ENCODE measurements around the gene NAPA.
"Not testable (repeated sequence)": the region's sequence is repeated elsewhere in the genome, so short reads cannot be mapped to it uniquely, and the experiment has no call there.

Gene NAPA

DNA sequence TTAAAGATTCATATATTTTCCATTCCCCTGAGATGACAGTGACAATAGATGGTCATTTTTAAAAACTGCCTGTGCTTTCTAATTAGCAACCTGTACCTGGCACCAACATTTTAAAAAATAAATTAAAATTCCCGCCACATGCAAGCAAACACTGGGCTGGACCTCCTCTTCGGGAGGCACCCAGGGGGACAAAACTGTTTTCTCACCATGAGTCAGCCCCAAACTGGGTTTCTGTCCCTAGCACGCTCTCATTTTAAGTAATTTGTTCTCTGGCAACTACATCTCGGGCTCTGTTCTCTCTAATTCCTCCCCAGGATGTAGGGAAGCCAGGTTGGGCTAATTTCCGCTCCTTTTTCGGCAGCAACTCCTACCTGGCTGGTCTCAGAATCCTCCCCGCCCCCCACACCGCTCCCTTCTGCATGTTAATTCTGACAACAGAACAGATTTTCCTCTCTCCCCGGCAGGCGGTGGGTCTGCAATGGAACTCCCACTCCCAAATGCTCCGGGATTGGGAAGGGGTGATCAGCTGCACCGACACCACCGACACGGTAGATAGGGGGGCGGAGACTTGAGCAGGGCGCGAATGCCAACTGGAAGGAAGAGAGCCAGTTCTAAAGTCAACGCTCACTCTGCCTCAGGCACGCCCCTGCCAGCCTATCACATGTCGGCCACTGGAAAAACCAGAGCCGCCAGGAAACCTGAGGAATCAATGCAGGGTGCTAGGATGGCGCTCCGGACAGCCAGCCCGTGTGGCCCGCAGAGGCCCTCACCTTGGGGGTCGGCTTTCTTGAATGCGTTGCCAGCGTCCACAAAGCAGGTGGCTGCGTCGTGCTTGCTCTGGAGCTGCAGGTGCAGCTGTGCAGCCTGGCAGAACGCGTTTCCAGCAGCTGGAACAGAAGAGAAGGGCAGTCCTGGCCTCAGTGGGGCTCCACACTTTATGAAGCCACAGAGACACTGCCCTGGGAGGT is 14.7 kb downstream of the NAPA start:
- no peak for DNase-seq

DNA sequence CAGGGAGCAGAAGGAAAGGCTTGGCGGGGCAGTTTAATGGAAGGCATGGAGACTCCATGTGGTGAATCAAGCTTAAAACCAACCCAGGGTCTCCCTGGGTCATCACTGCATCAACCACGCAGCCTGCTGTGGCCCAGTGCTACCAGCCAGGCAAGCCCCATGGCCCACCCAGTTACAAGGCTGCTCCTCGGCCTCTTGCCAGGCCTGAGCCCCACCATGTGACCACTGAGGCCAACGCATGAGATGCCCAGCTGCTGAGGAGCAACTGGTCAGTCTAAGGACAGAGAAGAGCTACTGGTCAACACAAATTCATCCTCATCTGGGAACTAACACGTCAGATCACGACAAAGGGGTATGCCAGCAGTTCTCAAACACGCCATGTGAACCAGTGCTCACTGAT is 15.5 kb downstream of the NAPA start:
- DNase-seq: no peak

DNA sequence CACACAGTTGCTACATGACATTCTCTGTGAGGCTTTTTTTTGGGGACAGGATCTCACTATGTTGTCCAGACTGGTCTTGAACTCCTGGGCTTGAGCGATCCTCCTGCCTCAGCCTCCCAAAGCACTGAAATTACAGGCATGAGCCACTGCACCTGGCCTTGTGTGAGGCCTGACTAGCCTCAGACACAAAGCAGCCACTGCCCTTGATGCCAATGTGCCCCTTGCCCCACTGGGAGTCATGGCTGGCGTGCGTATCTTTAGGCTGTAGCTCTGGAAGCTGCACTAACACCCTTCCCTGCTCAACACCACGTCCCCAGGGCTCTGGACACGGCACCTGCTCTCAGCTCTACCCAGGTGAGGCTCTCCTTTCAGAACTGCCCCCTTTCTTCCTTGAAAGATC is 16.3 kb downstream of the NAPA start:
- DNase-seq: no peak

DNA sequence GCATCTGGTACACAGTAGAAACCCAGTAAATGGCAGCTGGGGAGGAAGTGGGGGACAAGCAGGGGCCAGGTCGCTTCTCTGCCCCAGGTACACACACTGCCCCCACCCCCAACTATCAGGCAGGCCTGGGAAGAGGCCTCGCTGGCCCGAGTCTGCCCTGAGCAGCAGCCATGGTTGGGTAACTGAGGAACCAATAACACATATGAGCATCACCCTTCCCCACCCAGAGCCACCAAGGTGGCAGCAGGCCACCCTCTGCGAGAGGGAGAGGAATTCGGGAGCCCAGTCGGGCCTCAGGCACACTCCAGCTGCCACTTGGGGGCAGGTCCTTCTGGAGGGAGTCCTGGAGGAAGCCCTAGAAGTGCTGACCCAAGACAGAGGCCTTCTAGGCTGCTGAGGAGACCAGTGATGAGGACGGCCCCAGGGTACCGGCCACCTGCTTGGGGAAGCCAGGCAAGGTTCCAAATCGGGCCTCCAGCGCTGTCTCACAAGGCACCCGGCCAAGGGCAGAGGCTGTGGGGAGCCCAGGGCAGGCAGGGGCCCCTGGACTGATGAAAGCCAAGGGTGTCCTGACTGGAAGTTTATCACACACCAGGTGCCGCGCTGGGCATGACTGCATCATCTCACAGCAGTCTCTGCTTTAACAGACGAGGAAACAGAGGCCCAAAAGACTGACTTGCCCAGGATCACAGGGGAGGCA is 16.9 kb downstream of the NAPA start:
- no peak for DNase-seq

DNA sequence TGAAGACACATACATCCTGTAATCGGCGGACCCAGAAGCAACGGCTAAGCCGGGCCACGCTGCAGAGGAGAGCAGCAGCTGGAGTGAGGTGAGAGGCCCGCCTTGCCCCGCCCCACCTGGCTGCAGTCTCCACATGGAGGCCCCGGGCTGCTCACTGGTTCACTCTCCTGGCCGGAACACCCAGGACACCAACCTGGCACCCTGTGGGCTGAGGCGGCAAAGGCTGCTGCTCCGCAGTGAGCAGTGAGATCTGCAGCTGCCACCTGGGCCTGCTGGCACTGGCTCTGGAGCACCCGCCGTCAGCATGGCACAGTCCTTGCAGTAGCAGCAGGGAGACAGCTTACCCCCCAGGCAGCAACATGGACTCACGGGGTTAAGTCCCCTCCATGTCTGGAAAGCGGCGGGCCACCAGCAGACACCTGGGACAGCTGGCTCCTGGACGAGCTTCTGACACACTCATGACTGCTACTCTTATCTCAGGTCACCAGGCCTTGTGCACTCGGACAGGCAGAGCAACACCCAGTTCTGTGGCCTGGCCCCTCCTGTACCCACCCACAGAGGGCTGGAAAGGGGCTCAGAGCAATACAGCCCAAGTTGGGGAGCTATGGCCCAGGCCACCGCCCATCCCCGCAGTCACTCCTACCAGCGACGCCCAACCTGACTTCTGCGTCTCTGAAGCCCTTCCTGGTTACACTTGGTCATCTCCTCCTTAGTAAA is 17.7 kb downstream of the NAPA start:
- DNase-seq: no peak

DNA sequence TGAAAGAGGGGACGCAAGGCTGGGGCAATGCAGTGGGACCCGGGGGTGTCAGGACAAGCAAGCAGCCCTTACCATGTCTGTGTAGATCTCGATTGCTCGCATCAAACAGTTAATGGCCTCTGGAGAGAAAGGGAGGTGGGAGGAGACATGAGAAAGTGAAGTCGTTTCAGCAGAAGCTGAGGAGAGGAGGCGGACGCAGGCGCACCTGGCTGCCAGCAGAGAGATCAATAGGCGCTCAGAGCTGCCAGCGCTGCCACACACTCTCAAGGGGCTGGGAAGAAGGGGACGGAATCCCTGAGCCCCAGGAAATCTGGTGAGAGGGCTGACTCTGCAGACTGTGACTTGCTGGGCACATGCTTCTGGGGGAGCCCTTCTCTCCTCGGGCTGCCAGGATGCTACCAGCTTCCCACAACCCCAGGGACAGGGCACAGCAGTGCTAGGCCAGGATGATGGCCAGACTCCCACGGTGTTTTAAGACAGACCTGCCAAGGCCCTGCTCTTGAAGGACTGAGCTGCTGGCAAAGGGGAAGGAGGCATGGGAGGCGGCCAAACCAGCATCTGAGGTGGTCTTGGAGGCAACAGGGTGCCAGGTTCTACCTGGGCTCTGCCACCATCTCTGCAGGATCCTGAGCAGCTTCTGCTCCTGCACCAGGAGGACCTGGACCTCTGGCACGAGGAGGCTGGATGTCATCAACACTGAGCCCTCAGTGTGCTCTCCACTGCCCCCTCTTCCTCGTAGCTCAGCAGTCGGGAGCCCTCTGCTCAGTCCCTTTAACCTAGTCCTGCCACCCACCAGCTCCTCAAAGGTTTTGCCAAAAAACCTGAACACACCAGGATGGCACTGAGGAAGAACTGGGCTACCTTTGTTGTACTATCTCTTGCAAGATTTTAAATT is 19.1 kb downstream of the NAPA start:
- no peak for DNase-seq

DNA sequence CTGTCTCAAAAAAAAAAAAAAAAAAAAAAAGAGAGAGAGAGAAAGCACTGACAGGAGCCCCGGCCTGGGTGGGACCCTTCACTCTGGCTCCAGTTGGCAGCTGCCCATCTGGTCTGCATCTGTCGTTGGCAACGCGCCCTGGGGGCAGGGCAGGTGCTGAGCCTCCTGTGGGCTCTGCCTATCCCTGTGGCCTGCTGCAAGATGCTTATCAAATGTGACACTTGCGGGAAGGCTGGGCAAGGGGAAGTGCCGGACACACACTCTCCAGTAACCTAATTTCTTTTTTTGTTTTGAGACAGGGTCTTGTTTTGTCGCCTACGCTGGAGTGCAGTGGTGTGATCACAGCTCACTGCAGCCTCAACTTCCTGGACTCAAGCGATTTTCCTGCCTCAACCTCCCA is 20.1 kb downstream of the NAPA start:
- DNase-seq: no peak

DNA sequence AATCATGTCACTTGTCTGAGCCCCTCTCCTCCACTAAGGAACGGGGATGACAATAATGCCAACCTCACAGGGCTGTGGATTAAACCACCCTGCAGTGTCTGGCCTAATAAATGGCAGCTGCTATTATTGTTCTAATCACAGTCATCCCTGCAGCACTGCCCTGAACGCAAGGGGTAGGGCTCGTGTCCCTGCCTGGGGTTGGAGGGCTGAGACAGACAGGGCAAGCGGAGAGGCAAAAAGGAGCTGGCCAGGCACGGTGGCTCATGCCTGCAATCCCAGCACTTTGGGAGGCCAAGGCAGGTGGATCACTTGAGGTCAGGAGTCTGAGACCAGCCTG is 20.7 kb downstream of the NAPA start:
- DNase-seq: no peak

DNA sequence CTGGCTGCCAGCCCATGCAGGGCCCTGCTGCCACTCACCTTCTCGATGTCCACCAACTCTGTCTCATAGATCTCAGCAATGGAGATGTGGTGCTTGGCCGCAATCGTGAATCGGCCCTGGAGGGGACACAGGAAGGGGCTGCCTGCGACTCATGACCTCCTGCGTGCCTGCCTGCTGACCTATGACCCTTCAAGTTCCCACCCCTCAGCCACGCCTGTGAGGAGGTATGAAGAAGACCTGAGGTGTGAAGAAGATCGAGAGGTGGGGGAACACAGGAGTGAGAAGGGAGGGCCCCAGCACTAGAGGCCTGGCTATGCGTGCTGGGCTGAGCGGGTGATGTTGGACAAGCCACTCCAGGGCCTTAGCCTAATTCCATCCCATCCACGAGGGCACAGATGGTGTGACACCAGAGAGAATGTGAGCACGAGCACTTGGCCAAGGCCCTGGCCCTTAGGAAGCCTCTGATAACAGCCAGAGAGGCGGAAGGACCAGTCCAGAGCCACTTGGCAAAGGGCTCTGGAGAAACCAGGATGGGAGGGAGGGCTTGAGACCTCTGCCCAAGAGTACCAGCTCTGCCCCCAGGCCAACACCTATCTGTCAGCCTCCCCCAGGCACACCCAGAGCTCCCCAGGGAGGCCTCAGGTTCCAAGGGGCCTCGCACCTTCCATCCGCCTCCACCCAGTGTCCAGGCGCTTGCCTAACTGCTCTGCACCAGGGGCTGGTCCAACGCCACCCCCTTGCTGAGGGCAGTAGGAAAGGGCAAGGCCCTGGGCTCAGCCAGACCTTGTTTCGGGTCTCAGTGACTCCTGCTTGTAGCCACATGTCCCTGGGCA is 21.3 kb downstream of the NAPA start:
- DNase-seq: no peak

DNA sequence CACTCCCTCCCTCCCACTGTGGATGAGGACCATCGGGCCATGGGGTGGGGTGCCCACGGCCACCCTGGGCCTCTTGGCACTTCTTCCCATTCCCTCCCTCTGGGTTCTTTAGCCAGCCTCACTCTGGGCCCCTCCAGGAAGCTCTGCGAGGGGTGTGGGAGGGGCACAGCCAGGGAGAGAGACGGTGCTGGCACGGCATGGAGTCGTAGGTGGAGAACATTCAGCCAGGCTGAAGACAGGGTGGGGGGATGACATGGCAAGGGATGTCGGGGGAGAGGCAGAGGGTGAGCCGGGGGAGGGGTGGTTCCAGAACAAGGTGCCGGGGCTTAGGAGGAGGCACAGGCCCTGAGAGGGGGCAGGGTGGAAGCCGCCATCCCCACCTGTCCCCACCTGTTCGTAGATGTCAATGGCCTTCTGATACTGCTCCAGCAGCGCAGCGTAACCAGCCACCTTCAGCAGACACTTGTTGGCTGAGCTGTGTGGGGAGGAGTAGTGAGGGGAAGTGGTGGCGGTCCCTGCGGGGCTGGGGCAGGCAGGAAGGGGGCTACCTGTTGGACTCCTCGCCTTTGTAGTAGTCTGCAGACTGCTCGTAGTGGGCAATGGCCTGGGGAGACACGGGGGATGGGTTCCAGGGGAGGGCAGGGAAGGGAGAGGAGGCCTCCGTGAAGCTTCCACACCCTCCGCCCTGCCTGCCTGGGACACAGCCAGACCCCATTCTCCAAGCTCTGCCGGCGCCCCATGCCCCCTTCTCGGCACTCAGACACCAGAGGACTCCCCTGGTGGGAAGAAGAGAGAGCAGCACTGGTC is 22.1 kb downstream of the NAPA start:
- no peak for DNase-seq

DNA sequence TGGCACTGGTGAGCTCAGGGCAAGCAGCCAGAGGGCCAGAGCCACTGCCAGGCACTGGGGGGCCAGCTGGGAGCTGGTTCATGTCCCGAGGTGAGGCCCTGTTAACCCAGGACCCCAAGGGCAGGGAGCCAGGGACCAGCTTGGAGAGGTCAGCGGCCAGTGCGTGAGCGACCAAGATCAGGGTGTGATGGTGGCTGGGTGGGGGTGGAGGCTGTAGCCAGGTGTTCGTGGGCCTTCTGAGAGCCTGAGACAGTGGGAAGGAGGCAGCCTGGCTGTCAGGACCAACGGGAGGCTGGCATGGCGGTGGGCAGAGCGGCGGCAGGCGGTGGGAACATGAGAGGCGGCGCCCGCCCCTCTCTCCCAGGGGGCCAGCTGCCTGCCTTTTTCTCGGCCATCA is 22.7 kb downstream of the NAPA start:
- DNase-seq: no peak

DNA sequence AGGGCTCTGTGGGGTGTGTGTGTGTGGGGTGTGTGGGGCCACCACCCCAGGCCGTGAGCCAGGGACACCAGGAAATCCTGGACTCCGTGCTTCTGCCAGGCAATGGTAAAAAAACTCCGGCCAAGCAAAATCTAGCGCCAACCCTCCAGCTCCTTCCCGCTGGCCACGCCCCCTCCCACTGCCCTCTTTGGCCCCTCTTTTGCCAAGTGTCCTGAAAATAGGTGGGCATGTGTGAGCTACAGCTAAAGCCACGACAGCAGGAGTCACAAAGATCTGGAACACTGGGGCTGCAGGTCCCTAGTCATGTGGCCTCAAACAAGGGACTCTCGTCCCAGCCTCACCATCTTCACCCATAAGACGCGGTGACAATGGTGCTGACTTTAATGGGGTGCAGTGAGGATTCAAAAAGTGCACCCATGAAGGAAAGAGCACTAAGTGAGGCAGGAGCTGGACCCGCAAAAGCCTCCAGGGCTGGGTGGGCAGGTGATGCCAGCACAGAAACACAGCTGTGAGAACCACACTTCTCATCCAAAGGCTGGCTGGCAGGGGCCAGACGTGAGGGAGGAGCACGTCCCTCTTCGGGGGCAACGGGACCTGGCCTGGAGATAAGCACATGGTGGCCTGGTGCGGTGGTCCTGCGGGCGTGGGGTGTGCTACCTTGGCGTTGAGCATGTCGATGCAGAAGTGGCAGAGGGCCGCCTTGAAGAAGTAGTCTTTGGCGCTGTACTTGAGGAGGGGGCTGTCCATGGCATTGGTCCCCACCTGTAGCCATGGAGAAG is 23.3 kb downstream of the NAPA start:
- DNase-seq: no peak

DNA sequence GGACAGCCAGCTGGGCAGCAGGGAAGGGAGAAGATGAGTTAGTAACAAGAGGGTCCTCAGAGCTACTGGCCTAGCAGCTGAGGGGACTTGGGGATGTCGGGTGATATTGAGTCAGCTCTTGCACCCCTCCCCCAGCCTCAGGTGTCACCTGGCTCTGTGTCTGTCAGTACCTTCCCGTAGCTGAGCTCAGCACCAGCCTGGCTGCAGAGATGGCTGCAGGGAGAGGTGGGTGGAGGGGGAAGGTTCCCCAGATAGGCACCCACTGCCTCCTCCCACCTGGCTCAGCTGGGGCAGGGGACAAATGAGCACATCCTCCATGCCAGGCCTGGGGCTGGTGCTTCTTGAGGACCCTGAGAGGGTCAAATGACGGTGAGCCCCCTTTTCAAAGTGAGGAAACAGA is 24.0 kb downstream of the NAPA start:
- no peak for DNase-seq

DNA sequence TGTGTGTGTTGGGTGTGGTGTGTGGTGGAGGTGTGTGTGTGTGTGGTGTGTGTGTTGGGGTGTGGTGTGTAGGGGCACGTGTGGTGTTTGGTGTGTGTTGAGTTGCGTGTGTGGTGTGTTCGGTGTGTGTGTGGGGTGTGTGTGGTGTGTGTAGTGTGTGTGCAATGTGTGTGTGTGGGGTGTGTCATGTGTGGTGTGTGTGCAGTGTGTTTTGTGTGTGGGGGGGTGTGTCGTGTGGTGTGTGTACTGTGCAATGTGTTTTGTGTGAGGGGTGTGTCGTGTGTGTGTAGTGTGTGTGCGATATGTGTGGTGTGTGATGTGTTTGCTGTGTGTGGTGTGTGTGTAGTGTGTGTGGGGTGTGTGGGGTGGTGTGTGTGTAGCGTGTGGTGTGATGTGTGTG is 24.8 kb downstream of the NAPA start:
- no peak for DNase-seq

DNA sequence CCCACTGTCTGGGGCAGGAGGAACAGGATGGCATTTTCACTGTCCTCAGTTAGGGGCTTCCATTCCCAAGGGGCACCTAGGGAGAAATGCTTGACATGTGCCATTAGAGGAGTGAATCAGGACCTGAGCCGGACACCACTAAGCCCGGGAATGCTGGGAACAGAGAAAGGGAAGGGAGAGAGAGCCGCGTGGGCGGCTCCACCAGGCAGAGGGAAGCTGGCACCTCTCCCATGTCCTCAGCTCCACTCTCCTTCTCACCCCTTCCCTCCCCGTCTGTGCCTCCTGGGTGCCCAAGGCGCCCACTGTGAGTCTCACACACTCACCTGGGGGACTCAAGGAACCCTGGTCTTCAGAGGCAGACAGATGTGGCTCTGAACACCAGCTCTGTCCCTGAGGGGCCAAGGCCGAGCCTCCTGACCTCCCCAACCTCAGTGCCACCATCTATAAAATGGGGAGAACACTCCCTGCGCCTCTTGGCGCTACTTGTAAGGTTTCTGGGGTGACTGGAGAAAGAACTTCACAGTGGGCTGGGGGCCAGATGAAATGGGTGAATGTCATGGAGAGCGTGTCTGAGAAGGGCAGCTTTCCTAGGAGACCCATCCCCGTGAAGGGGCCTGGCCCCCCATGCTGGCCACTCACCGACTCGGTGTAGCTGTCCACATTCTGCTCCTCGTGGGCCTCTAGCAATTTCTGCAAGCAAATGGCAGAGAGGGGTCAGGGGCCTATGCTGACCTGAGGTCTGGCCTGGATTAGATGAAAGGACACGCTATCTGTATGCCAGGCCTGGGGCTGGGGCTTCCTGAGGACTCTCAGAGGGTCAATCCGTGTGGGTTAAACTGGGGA is 25.6 kb downstream of the NAPA start:
- no peak for DNase-seq

DNA sequence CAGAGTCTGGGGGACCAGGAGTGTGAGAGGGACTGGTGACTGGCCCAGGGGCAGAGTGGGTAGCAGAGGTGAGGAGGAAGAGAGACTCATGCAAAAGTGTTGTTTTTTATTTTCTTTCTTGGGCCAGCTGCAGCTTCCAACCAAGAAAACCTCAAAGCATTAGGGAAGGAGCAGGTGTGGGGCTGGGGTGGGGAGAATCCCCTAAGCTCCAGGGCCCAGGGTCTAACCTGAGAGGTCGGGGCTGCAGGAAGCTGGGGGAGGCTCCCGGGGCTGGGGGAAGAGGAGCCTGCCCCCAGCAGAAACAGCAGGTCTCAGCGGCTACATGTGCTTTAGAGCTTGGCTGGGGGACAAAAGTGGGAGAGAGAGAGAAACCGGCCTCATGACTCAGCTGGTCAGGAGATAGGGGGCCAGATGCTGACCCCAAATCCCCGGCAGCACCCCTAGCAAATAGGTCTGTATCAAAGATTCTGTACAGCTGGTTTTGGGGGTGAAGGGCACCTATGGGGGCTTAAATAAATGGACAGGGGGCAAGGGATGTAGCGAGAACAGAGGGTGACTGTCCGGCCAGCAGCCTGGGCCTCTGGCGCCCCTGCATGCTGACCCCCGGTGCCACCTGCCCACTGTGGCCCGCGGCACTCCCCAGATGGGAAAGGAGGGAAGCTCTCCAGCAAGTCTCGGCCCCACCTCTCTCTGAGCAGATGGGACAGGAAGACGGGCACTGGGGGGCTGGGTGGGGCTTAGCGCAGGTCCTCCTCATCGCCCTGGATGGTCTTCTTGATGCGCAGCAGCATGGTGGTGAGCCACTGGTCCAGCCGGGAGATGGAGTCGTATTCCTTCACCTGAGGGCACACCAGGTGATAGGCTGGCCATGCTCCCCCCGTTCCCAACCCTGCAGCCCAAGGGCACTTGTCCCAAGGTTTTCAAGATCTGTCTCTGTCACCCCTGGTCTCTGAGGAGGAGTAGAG is 27.0 kb downstream of the NAPA start:
- DNase-seq: no peak

DNA sequence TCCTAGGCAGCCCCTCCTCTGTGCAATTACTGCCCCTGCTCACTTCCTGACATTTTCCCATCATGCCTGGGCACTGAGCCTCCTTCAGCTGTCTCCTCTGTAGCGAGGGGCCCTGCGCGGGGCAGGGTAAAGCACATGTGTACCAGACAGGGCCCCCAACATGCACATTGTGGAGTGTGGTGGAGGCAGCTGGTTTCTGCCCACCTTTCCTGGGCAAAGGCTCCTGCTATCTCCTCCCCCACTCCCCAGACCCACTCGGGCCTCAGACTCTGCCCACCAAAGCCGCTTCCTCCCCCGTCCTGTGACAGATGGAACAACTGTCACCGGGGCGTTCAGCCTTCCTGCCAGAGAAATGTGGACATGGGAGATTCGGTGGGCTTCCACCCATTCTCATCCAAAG is 28.0 kb downstream of the NAPA start:
- no peak for DNase-seq

DNA sequence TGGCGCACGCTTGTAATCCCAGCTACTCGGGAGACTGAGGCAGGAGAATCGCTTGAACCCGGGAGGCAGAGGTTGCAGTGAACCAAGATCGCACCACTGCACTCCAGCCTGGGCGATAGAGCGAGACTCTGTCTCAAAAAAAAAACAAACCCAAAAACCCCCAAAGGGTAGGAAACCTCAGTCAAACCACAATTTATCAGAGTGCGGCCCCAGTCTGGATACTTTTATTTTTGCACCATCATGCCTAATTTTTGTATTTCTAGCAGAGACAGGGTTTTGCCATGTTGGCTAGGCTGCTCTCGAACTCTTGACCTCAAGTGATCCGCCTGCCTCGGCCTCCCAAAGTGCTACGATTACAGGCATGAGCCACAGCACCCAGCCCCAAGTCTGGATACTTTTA is 28.6 kb downstream of the NAPA start:
- DNase-seq: not testable (repeated sequence)

Measured in CD4-positive, alpha-beta T cell treated with Interleukin-17A for 1 hour (primary cell).